Osteocyte (in vitro differentiated cells): ENCODE data around the gene MOCOS. TPM values are rescaled to one million over a fixed set of nuclear protein-coding genes. Genes with fewer than 3 reads are reported as not detected.
A peak's percentile ranks its signal among the peaks of the same experiment; 100 is the strongest.

Experiments
- DNase-seq: peaks from one replicate; pipeline ENCODE4 v3.0.0; 2021; ENCODE audit warnings: mixed read lengths; ENCODE audit not compliant: unreplicated experiment; ENCODE audit errors: extremely low spot score
- H3K27ac Mint-ChIP-seq: one replicate; pipeline ENCODE4 v1.8.0; 2021; ENCODE audit warnings: mild to moderate bottlenecking, mixed read lengths; ENCODE audit not compliant: unreplicated experiment
- H3K27me3 Mint-ChIP-seq: one replicate; pipeline ENCODE4 v1.8.0; 2021; ENCODE audit warnings: mixed read lengths; ENCODE audit not compliant: unreplicated experiment
- H3K36me3 Mint-ChIP-seq: one replicate; pipeline ENCODE4 v1.8.0; 2021; ENCODE audit warnings: mixed read lengths; ENCODE audit not compliant: unreplicated experiment
- H3K4me1 Mint-ChIP-seq: one replicate; pipeline ENCODE4 v1.8.0; 2021; ENCODE audit warnings: mixed read lengths; ENCODE audit not compliant: unreplicated experiment
- H3K4me3 Mint-ChIP-seq: one replicate; pipeline ENCODE4 v1.8.0; 2021; ENCODE audit warnings: mild to moderate bottlenecking, moderate library complexity, mixed read lengths; ENCODE audit not compliant: unreplicated experiment
- H3K9me3 Mint-ChIP-seq: one replicate; pipeline ENCODE4 v1.8.0; 2021; ENCODE audit warnings: mixed read lengths; ENCODE audit not compliant: unreplicated experiment
- CTCF ChIP-seq: fragments of 200-600 bp; sonication (generic); IDR thresholded peaks from 2 replicates; pipeline ENCODE4 v1.5.0; 2021; ENCODE audit warnings: antibody characterized with exemption, mild to moderate bottlenecking, moderate library complexity
- total RNA-seq: library from RNA; stranded (reverse); gene quantifications from 2 replicates; pipeline ENCODE4 v1.2.1, GENCODE V29; 2021

Gene MOCOS
- total RNA-seq, 1 donor from 2014 or later, result 5.2 TPM

GRCh38 chr18:36296650-36297416 lies 109.5 kb downstream of the MOCOS start:
- H3K27ac Mint-ChIP-seq, result peak overlapping the region; percentile 17
- peak; percentile 70 for TF ChIP-seq CTCF
- no peak overlapping the region for H3K4me3 Mint-ChIP-seq
- peak; percentile 90 for DNase-seq
- no peaks in the 10 kb centered on the region for H3K9me3 Mint-ChIP-seq
- H3K27me3 Mint-ChIP-seq, result peaks cover 28% of the 10 kb centered on the region
- H3K36me3 Mint-ChIP-seq, result no peaks in the 10 kb centered on the region
- H3K4me1 Mint-ChIP-seq, result no peaks in the 10 kb centered on the region

- Mint-ChIP-seq H3K27me3 (peaks cover 35% of the 10 kb centered on the region), H3K4me1 (no peaks in the 10 kb centered on the region), H3K27ac (peak within 1 kb of the TSS; percentile 17), H3K36me3 (no peaks in the 10 kb centered on the region), H3K9me3 (no peaks in the 10 kb centered on the region), H3K4me3 (peak within 1 kb of the TSS; percentile 48)
- no peak for TF ChIP-seq CTCF
- no peak for DNase-seq
These were observed 110.3 kb downstream of the MOCOS start, which contains the start of gene FHOD3 for GRCh38 chr18:36297417-36298125. Gene FHOD3 (plus strand): TSS chr18:36297713. CDS start chr18:36297836, 123 bp downstream.

DNA sequence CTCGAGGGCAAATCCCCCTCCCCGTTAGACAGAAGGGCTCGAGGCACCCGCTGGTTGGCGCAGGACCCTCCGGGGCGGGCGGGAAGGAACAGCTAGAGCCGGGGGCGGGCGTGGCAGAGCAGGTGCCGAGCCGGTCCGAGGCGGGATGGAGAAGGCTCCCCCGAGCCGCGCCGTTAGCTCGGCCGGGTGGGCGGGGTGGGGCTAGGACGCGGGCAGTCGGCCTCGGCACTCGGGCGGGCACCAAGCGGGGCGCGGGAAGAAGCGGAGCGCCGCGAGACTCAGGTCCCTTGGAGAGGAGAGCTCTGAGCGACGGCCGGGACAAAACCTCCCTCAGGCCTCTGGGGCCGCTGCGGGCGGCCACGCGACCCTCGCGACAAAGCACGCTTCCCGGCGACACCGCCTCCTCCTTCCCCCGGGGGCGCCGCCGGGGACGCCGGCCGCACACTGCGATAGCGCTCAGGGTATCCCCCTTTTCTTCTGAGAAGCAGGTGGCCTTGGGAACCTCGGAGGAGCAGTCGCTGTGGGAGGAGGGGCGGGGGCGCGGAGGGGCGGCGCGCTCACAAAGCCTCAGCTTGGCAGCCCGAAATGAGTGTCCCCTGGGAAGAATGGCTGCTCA lies 110.9 kb downstream of the MOCOS start:
- Mint-ChIP-seq H3K27me3 (peaks cover 40% of the 10 kb centered on the region), H3K4me3 (peak overlapping the region; percentile 35), H3K36me3 (no peaks in the 10 kb centered on the region), H3K9me3 (no peaks in the 10 kb centered on the region), H3K27ac (no peak overlapping the region), H3K4me1 (no peaks in the 10 kb centered on the region)
- DNase-seq, result no peak
- no peak for TF ChIP-seq CTCF

- H3K27me3 Mint-ChIP-seq, result peaks cover 47% of the 10 kb centered on the region
- peak overlapping the region; percentile 10 for H3K4me3 Mint-ChIP-seq
- no peaks in the 10 kb centered on the region for H3K4me1 Mint-ChIP-seq
- no peak overlapping the region for H3K27ac Mint-ChIP-seq
- DNase-seq, result no peak
- TF ChIP-seq CTCF, result no peak
- H3K36me3 Mint-ChIP-seq, result no peaks in the 10 kb centered on the region
- no peaks in the 10 kb centered on the region for H3K9me3 Mint-ChIP-seq
These were observed 111.7 kb downstream of the MOCOS start for GRCh38 chr18:36299015-36299414.

DNA sequence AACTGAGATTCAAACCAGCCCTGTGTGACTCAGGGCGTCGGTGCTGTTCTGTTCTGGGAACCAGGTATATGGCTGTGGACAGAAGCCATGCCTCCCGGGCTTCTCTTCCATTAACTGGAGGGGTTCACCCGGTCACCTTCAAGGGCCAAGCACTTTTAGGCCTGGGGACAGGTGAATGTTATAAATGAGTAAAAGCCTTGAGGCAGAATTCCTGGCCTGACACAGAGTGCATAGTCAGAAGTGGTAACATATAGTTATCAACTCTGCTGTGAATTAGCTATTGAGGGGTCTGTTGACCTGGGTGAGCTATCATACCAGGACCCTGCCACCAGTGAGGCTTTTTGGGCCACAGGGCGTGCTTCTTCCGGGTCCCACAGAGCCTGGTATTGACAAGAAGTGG lies 112.9 kb downstream of the MOCOS start:
- H3K9me3 Mint-ChIP-seq, result no peaks in the 10 kb centered on the region
- no peak overlapping the region for H3K27ac Mint-ChIP-seq
- H3K36me3 Mint-ChIP-seq, result no peaks in the 10 kb centered on the region
- no peaks in the 10 kb centered on the region for H3K4me1 Mint-ChIP-seq
- H3K27me3 Mint-ChIP-seq, result peaks cover 59% of the 10 kb centered on the region
- DNase-seq, result no peak
- TF ChIP-seq CTCF, result no peak
- H3K4me3 Mint-ChIP-seq, result no peak overlapping the region
